Stimulated activated CD4-positive, alpha-beta T cell treated with anti-CD3 and anti-CD28 coated beads, Interleukin-12 subunit alpha, Interleukin-12 subunit beta, amount 100 ng/mL, for 48 hours (primary cell): ENCODE data around the gene FGD5.

ENCODE experiments used
- DNase-seq, 3 donors: peaks; one replicate each; pipeline ENCODE4 v3.0.0-alpha.2; 2020; ENCODE audit warnings: low read depth in 2 of 3, low spot score in 1 of 3

Gene FGD5

DNA sequence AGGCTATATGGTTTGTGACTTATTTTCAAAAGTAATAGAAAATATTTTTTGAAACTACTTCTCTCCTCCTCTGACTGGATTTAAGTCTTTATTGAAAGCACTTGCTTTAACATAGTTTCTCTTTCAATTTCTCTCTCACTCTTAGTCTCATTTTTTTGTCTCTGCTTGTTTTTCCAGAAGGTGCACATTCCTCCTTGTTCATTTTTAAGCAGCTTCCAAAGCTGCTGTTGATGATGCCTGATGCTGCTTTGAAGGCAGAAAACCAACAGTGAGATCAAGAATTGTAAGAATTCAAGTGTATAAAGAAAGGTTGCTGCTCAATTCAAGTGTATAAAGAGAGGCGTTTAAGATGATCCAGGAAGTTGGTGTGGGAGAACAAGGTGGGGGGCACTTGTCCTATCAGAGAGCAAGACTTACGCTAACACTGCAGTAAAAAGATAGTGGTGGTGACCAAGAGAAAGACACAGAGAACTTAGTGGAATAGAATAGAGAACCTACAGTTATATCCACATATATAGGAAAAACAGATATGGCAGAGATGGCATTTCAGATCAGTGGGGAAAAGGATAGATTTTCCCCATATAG lies 140.7 kb downstream of the FGD5 start:
- no peak for DNase-seq

DNA sequence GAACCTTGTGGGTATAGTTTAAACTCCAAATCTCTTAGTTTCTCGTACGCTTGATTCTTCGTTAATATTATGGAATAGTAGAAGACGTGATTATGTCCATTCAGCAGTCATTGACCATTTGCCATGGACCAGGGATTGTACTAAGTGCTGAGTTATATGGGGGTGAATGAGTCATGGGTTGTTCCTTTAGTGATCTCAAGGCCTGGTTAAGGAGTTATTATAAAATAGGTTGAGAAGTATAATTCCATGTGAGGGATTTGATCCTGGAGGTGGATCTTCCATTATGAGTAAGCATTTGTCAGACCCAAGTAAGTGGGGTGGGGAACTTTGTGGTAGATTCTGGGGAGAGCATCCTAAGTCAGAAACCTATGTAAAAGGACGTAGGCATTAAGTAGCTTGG lies 144.0 kb downstream of the FGD5 start:
- no peak for DNase-seq

DNA sequence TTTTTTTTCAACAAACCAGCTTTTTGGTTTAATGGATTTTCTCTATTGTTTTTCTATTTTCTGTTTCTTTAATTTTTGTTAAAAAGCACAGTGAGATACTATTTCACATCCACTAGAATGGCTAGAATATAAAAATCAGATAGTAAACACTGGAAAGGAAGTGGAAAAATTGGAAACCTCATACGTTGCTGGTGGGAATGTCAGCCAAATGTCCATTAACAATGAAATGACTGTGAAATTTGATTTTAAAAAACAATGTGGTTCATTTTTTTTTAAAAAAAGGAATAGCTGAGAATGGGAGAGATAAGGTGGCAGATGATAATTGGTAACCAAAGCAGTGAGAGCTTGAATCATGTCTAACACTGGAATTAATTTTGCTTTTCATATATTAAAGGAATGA lies 148.5 kb downstream of the FGD5 start:
- DNase-seq, result no peak

- no peak for DNase-seq
Measured at GRCh38 chr3:14969671-14970070, 150.9 kb downstream of the FGD5 start.

DNA sequence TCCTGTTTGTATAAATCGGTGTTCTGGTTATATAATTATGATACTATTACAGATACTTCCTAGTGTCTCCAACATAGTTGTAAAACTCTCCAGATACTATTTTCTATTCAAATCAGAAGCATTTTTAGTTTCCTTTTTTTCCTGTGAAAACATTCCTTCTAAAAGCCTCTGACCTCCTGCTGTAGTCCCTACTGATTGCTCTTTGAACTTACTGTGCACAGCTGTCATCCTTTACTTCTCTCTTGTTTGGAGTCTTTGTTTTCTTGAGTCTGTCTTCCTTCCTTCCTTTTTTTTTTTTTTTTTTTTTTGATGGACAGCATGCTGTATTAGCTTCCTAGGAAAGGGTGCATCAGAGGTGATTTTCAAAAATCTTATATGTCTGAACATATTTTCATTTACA lies 157.6 kb downstream of the FGD5 start:
- no peak for DNase-seq

- DNase-seq, result no peak
Measured at GRCh38 chr3:14980689-14981088, 161.9 kb downstream of the FGD5 start.
